ACC112 (cell line): Measurements from ENCODE around the gene CPXM2.

Experiments
- H2AFZ ChIP-seq: fragments of 200-600 bp; sonication (generic); one replicate; pipeline ENCODE4 v1.6.0; 2017; ENCODE audit warnings: antibody characterized with exemption, low read length; ENCODE audit not compliant: unreplicated experiment
- H3K27ac ChIP-seq: fragments of 200-600 bp; sonication (generic); 2 replicates; pipeline ENCODE4 v1.5.1; 2014; ENCODE audit warnings: low read depth, mild to moderate bottlenecking, antibody characterized with exemption, low read length, moderate library complexity
- H3K27me3 ChIP-seq: fragments of 200-600 bp; sonication (generic); 2 replicates; pipeline ENCODE4 v1.6.1; 2014; ENCODE audit warnings: mild to moderate bottlenecking, antibody characterized with exemption, low read length, moderate library complexity, mixed read lengths; ENCODE audit not compliant: insufficient read depth
- H3K36me3 ChIP-seq: fragments of 200-600 bp; sonication (generic); 2 replicates; pipeline ENCODE4 v1.6.1; 2016; ENCODE audit warnings: mild to moderate bottlenecking, antibody characterized with exemption, low read length, moderate library complexity, mixed read lengths; ENCODE audit not compliant: insufficient read depth
- H3K4me1 ChIP-seq: fragments of 200-600 bp; sonication (generic); one replicate; pipeline ENCODE4 v1.6.1; 2016; ENCODE audit warnings: low read length, mixed read lengths; ENCODE audit not compliant: insufficient read depth, unreplicated experiment, control insufficient read depth
- H3K4me3 ChIP-seq: fragments of 200-600 bp; sonication (generic); 2 replicates; pipeline ENCODE4 v1.5.1; 2014; ENCODE audit warnings: mild to moderate bottlenecking, low read depth, low read length
- H3K79me2 ChIP-seq: fragments of 200-600 bp; sonication (generic); one replicate; pipeline ENCODE4 v1.6.0; 2016; ENCODE audit warnings: low read length; ENCODE audit not compliant: control insufficient read depth, unreplicated experiment, insufficient read depth

CPXM2 gene

DNA sequence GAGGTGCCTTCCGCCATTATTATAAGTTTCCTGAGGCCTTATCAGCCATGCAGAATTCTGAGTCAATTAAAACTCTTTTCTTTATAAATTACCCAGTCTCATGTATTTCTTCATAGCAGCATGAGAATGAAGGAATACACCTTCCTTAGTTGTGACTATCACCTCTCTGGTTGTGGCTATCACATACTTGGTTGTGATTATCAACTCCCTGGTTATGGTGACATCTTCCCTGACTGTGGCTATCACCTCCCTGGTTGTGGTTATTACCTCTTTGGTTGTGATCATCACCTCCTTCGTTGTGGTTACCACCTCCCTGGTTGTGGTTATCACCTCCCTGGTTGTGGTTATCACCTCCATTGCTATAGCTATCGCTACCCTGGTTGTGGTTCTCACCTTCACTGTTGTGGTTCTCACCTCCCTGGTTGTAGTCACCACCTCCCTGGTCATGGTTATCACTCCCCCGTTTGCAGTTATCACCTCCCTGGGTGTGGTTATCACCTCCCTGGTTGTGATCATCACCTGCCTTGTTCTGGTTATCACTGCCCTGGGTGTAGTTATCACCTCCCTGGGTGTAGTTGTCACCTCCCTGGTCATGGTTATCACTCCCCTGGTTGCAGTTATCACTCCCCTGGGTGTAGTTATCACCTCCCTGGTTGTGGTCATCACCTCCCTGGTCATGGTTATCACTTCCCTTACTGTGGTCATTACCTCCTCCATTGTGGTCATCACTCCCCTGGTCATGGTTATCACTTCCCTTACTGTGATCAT, 119.5 kb downstream of the CPXM2 start:
- no peaks in the 10 kb centered on the region for H3K4me1 ChIP-seq
- no peaks in the 10 kb centered on the region for H3K36me3 ChIP-seq
- no peak overlapping the region for H3K27ac ChIP-seq
- H2AFZ ChIP-seq = no peak overlapping the region
- no peaks in the 10 kb centered on the region for H3K79me2 ChIP-seq
- H3K4me3 ChIP-seq = no peak overlapping the region
- H3K27me3 ChIP-seq = no peaks in the 10 kb centered on the region

DNA sequence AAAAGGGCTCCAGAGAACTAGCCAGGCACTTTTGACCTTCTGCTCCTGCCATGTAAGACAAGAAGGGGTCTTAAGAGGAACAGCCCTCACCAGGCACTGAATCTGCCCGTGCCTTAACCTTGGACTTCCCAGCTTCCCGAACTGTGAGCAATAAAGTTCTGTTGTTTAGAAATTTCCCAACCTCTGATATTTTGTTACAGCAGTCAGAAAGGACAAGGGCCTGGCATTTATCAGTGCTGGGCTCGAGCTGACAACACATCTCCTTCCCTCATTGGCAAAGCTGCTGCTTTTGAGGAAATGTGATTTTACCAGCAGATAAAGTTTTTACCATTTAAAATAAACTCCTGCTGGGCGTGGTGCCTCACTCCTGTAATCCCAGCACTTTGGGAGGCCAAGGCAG, 122.0 kb downstream of the CPXM2 start:
- Histone ChIP-seq H2AFZ (no peak overlapping the region), H3K79me2 (no peaks in the 10 kb centered on the region), H3K4me3 (no peak overlapping the region), H3K4me1 (no peaks in the 10 kb centered on the region), H3K27me3 (no peaks in the 10 kb centered on the region), H3K27ac (no peak overlapping the region), H3K36me3 (no peaks in the 10 kb centered on the region)

DNA sequence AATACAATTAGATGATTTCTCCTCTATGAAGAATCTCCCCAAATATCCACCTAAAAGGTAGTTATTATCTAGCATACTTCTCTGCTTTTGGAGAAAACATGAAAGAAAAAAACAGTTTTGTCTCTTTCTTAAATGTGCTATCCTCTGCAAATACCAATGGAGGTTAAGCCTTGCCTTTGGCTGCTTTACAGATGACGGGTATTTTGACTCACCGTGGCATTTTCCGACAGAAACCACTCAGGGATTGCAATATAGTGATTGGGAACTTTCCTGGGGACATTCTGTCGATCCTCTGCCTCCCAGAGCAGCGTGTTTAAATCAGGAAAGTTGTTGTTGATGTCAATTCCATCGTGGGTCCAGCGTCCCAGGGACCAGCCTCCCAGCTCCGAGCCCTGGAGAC, 124.8 kb downstream of the CPXM2 start:
- H3K79me2 ChIP-seq = no peaks in the 10 kb centered on the region
- H3K27ac ChIP-seq = no peak overlapping the region
- no peak overlapping the region for H3K4me3 ChIP-seq
- no peaks in the 10 kb centered on the region for H3K4me1 ChIP-seq
- no peak overlapping the region for H2AFZ ChIP-seq
- H3K36me3 ChIP-seq = no peaks in the 10 kb centered on the region
- H3K27me3 ChIP-seq = no peaks in the 10 kb centered on the region

DNA sequence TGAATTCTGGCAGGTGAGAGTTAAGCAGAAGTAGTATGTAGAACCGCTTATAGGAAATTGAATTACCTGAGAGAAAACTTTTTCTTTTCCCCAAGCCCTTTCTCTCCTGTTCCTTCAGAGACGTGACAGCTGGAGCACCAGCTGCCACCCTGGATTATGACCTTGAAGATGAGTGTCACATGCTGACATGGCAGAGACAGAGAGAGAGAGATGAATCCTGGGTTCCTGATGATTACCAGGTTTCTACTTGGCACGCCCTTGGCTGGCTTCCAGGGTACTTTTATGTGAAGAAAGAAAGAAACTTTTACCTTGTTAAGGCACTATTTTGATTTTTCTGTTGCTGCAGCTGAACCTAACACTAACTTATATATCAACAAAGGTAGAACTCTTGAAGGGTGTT, 125.6 kb downstream of the CPXM2 start:
- Histone ChIP-seq H3K36me3 (no peaks in the 10 kb centered on the region), H3K4me1 (no peaks in the 10 kb centered on the region), H3K27ac (no peak overlapping the region), H3K4me3 (no peak overlapping the region), H3K27me3 (no peaks in the 10 kb centered on the region), H3K79me2 (no peaks in the 10 kb centered on the region), H2AFZ (no peak overlapping the region)

DNA sequence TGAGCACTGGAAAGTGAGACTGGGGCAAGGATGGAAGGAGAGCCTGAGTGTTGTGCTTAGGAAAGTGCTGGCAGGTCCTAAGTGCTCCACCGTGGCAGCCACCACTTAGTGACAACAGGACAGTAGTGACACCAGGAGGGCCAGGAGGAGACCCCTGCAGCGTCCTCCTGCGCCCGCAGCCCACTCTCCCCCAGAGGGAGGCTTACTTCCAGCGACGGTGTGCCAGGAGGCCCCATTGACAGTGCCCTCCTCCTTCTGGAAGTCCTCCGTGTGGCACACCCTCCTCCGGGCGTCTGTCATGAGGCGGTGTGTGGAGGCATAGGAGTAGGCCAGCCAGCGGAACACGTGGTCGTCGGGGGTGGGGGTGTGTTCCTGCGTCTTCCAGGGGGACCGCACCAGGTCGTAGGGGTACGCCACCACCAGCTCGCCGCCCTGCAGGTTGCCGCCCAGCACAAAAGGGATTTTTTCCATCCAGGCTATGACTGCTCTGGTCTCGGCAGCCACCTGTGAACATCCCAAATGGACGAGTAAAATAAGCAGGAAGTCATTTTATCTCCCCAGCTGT, 129.9 kb downstream of the CPXM2 start:
- no peaks in the 10 kb centered on the region for H3K27me3 ChIP-seq
- H2AFZ ChIP-seq = no peak overlapping the region
- H3K4me1 ChIP-seq = no peaks in the 10 kb centered on the region
- no peaks in the 10 kb centered on the region for H3K36me3 ChIP-seq
- no peaks in the 10 kb centered on the region for H3K79me2 ChIP-seq
- no peak overlapping the region for H3K27ac ChIP-seq
- no peak overlapping the region for H3K4me3 ChIP-seq

DNA sequence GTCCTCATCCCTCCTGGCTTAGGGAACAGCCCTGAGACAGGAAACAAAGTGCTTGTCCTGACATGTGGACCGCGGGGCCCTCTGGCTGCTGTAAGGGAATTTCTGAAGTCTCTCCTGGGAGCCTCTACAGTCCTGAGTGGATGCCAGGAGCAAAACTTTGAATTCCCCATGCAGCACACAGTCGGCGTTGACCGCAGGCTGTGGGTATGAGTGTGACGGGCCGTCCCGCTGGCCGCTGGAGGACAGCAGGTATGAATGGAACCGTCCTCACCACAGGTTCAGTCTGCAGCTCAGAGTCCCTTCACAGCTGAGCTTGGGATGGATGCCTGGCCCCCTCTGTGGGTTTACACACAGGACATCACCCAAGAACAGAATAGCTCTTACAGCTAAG, 130.6 kb downstream of the CPXM2 start:
- H3K36me3 ChIP-seq = no peaks in the 10 kb centered on the region
- no peaks in the 10 kb centered on the region for H3K27me3 ChIP-seq

DNA sequence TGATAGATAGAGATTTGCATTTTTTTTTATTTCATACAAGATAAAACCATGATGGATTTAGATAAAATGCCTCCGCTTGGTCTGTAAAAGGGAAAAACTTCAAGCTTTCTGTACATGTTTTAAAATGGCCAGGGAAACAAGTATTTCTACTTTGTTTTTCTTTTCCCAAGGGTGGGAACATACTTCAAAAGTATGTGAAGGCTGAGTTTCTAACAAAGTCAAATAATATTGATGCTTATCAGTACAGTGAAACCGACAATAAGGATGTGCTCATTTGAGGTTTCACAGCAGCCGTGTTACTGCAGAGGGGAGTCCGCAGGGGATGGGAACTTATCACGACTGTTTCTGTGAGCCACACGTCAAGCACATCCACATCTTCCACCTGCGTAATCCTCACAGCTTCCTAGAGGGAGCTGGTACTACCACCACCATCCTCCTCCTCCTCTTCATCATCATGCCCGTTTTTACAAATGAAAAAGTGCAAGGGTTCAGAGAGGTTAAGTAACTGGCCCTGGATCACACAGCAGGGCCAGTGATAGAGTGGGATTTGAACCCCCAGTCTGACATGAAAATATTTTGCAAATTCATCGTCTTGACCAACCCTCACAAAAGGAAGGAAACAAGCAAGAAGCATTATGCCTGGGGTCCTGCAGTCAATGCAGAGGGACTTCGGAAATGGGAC, 131.1 kb downstream of the CPXM2 start:
- H3K79me2 ChIP-seq = no peaks in the 10 kb centered on the region
- H3K27ac ChIP-seq = no peak overlapping the region
- no peaks in the 10 kb centered on the region for H3K27me3 ChIP-seq
- no peaks in the 10 kb centered on the region for H3K4me1 ChIP-seq
- H3K36me3 ChIP-seq = no peaks in the 10 kb centered on the region
- H2AFZ ChIP-seq = no peak overlapping the region
- no peak overlapping the region for H3K4me3 ChIP-seq

More for the DNA sequence above, 130.6 kb downstream of the CPXM2 start:
- Histone ChIP-seq H2AFZ (no peak overlapping the region), H3K79me2 (no peaks in the 10 kb centered on the region), H3K27ac (no peak overlapping the region), H3K4me1 (no peaks in the 10 kb centered on the region), H3K4me3 (no peak overlapping the region)

DNA sequence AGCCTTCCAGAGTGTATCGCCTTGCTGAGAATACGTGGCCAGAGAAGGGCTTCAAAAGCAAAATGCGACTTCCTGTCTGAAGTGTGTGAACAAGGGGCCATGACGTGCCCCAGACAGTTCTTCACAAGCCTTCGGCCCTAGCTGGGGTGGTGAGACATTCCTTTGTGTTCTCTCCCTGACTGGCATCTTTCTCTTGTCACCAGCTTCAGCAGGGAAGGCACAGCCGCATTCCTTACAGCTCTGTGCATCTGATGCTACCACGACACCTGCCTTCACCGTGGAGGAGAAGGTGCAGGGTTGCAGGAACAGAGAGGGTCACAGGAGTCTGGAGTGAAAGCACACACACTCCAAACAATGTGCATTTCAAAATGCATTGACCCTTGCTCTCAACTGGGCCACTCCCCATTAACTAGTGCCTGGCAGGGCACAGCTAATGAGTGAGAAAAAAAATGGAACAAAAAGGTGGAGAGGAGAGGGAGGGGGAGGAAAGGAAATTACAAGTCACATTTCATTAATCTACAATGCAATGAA, 132.0 kb downstream of the CPXM2 start:
- H3K27ac ChIP-seq = no peak overlapping the region
- H2AFZ ChIP-seq = no peak overlapping the region
- H3K27me3 ChIP-seq = no peaks in the 10 kb centered on the region
- no peaks in the 10 kb centered on the region for H3K4me1 ChIP-seq
- no peak overlapping the region for H3K4me3 ChIP-seq
- H3K36me3 ChIP-seq = no peaks in the 10 kb centered on the region
- no peaks in the 10 kb centered on the region for H3K79me2 ChIP-seq

DNA sequence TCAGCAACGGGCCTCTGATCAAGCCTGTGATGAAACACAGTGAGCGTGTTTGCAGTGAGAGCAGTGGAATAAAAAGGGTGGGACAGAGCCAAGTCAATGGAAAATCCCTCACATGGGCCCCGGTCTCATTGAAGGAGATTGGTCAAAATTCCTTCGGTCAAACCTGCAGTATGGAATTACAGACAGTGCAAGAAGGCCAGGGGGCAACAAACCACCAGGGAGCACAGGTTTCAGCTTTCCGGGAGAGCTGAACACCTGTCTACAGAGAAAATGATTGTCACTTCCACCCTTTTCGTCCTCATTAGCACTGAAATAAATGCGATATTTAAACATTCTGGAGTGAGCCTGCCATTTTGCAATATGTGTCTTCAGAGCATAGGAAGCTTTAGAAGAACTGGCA, 132.6 kb downstream of the CPXM2 start:
- H3K4me1 ChIP-seq = no peaks in the 10 kb centered on the region

DNA sequence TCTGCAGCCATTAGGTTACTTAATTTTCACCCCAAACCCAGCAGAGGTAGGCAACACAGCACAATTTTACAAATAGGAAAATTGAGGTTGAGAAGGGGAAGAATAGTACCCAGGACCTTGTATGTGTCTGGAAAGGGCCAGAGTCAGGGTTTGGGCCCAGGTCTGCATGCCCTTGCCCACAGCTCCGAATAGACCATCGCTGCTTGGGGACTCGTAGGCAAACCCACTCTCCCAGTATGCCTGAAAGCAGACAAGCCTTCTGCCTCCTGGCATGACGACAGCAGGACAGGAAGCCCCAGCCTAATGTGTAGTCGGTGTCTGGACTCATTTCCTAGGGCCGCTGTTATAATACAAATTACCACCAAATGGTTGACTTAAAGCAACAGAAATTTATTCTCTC, 133.8 kb downstream of the CPXM2 start:
- H3K27me3 ChIP-seq = no peaks in the 10 kb centered on the region
- no peak overlapping the region for H3K27ac ChIP-seq
- H3K36me3 ChIP-seq = no peaks in the 10 kb centered on the region
- no peaks in the 10 kb centered on the region for H3K4me1 ChIP-seq
- H3K4me3 ChIP-seq = no peak overlapping the region
- no peak overlapping the region for H2AFZ ChIP-seq
- no peaks in the 10 kb centered on the region for H3K79me2 ChIP-seq

More for the DNA sequence above, 132.6 kb downstream of the CPXM2 start:
- no peak overlapping the region for H2AFZ ChIP-seq
- no peak overlapping the region for H3K4me3 ChIP-seq
- H3K36me3 ChIP-seq = no peaks in the 10 kb centered on the region
- H3K27me3 ChIP-seq = no peaks in the 10 kb centered on the region
- no peak overlapping the region for H3K27ac ChIP-seq
- no peaks in the 10 kb centered on the region for H3K79me2 ChIP-seq

DNA sequence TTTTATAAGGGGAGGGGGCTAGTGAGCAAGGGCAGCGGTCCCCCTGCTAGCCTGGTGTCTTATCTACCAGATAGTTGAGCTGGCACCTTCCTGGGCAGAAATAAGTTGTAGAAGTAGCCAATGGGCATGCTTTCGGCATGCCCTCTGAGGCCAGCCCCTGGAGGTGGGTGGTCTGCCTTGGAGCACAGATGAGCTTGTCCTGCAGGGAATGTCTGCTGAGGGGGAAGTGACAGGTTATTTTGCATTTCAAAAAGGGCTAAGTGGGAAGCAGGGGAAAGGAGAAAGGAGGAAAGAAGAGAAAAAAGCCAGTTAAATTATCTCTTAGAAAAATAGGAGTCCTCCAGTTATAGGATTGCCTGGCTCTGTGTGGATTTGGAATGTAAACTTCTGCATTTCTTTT, 136.5 kb downstream of the CPXM2 start:
- Histone ChIP-seq H3K4me1 (no peaks in the 10 kb centered on the region), H3K36me3 (no peaks in the 10 kb centered on the region)

More for the DNA sequence above, 136.5 kb downstream of the CPXM2 start:
- no peak overlapping the region for H3K27ac ChIP-seq
- no peaks in the 10 kb centered on the region for H3K27me3 ChIP-seq
- H2AFZ ChIP-seq = no peak overlapping the region
- H3K79me2 ChIP-seq = no peaks in the 10 kb centered on the region
- no peak overlapping the region for H3K4me3 ChIP-seq
